ENCODE measurements around the gene HCRTR2.
"Not testable (repeated sequence)": the region's sequence is repeated elsewhere in the genome, so short reads cannot be mapped to it uniquely, and the experiment has no call there.

Gene HCRTR2

GRCh38 chr6:55174211-55175026 lies at the start of gene HCRTR2:
TSS of gene HCRTR2 (plus strand) at chr6:55174515. CDS start at chr6:55174588, 73 bp downstream.
- DNase-seq: no peak

GRCh38 chr6:55130806-55131324 lies 43.5 kb upstream of the HCRTR2 start:
- no peak for DNase-seq

- no peak for DNase-seq
These were observed 42.7 kb upstream of the HCRTR2 start for GRCh38 chr6:55131616-55132015.

- no peak for DNase-seq
These were observed 37.4 kb upstream of the HCRTR2 start for GRCh38 chr6:55136916-55137315.

- no peak for DNase-seq
These were observed 36.2 kb upstream of the HCRTR2 start for GRCh38 chr6:55137929-55138693.

- DNase-seq: no peak
These were observed 32.7 kb upstream of the HCRTR2 start for GRCh38 chr6:55141611-55142010.

GRCh38 chr6:55142610-55143009 lies 31.7 kb upstream of the HCRTR2 start:
- no peak for DNase-seq

- DNase-seq: no peak
These were observed 21.0 kb upstream of the HCRTR2 start for GRCh38 chr6:55153284-55153683.

GRCh38 chr6:55158784-55159183 lies 15.5 kb upstream of the HCRTR2 start:
- not testable (repeated sequence) for DNase-seq

GRCh38 chr6:55167860-55168259 lies 6.5 kb upstream of the HCRTR2 start:
- DNase-seq: no peak

- no peak for DNase-seq
These were observed 1.0 kb downstream of the HCRTR2 start for GRCh38 chr6:55175078-55176049.

GRCh38 chr6:55176958-55177357 lies 2.6 kb downstream of the HCRTR2 start:
- DNase-seq: no peak

- no peak for DNase-seq
These were observed 5.9 kb downstream of the HCRTR2 start for GRCh38 chr6:55180258-55180657.

GRCh38 chr6:55182016-55182650 lies 7.8 kb downstream of the HCRTR2 start:
- DNase-seq: no peak

- no peak for DNase-seq
These were observed 10.6 kb downstream of the HCRTR2 start for GRCh38 chr6:55184782-55185530.

GRCh38 chr6:55198715-55199114 lies 24.4 kb downstream of the HCRTR2 start:
- DNase-seq: no peak

- no peak for DNase-seq
These were observed 24.9 kb downstream of the HCRTR2 start for GRCh38 chr6:55199239-55199638.

GRCh38 chr6:55208478-55209458 lies 34.5 kb downstream of the HCRTR2 start:
- no peak for DNase-seq

- no peak for DNase-seq
These were observed 36.6 kb downstream of the HCRTR2 start for GRCh38 chr6:55210952-55211351.

- no peak for DNase-seq
These were observed 37.8 kb downstream of the HCRTR2 start for GRCh38 chr6:55212156-55212555.

Measured in stimulated activated CD4-positive, alpha-beta T cell treated with anti-CD3 and anti-CD28 coated beads, Interleukin-1b, Interleukin-23, amount 100 ng/mL, for 48 hours (primary cell).